ENCODE results near the gene PALLD.

Gene PALLD

GRCh38 chr4:168711197-168712140 lies 214.6 kb downstream of the PALLD start:
- TF ChIP-seq, protein P1, sequence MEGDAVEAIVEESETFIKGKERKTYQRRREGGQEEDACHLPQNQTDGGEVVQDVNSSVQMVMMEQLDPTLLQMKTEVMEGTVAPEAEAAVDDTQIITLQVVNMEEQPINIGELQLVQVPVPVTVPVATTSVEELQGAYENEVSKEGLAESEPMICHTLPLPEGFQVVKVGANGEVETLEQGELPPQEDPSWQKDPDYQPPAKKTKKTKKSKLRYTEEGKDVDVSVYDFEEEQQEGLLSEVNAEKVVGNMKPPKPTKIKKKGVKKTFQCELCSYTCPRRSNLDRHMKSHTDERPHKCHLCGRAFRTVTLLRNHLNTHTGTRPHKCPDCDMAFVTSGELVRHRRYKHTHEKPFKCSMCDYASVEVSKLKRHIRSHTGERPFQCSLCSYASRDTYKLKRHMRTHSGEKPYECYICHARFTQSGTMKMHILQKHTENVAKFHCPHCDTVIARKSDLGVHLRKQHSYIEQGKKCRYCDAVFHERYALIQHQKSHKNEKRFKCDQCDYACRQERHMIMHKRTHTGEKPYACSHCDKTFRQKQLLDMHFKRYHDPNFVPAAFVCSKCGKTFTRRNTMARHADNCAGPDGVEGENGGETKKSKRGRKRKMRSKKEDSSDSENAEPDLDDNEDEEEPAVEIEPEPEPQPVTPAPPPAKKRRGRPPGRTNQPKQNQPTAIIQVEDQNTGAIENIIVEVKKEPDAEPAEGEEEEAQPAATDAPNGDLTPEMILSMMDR (IDR thresholded peaks at IDR 0.05; ENCODE audit: insufficient read depth, missing control alignments): no peak
- DNase-seq (ENCODE audit: insufficient read length, low spot score): no peak
- no peak for FAIRE-seq

DNA sequence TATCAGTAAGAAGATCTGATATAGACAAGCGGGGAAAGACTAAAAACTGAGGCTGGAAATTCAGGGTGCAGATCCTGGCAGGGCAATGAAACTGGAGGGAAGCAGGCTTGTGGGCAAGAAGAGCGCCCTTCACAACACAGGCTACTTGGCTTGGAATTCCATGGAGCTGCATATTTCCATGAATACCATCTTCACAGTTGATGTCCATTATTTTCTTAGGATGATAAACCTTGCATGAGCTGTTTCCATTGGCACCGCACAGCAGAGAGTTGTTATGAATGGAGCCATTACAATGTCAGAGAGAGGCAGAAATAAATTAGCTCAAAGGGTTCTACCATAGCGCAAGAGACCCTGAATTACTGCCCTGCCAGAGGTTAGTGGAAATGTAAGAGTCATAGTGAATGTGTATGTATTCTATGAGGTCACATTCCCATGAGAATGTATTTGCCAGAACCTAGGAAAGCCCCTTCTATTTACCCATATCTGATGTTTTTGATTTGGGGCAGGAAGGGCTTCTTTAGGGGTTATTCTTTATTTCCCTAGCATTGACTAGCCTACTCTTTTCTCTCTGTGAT lies 215.6 kb downstream of the PALLD start:
- FAIRE-seq (no peak), DNase-seq (ENCODE audit: insufficient read length, low spot score) (no peak)
- TF ChIP-seq, protein P1 (IDR thresholded peaks at IDR 0.05; ENCODE audit: insufficient read depth, missing control alignments): no peak

GRCh38 chr4:168713253-168713652 lies 216.4 kb downstream of the PALLD start:
- DNase-seq (ENCODE audit: insufficient read length, low spot score): no peak
- TF ChIP-seq, protein P1 (IDR thresholded peaks at IDR 0.05; ENCODE audit: insufficient read depth, missing control alignments): no peak
- no peak for FAIRE-seq

GRCh38 chr4:168715896-168716295 lies 219.0 kb downstream of the PALLD start:
- TF ChIP-seq, protein P1 (IDR thresholded peaks at IDR 0.05; ENCODE audit: insufficient read depth, missing control alignments): no peak
- FAIRE-seq: no peak
- DNase-seq (ENCODE audit: insufficient read length, low spot score): no peak

DNA sequence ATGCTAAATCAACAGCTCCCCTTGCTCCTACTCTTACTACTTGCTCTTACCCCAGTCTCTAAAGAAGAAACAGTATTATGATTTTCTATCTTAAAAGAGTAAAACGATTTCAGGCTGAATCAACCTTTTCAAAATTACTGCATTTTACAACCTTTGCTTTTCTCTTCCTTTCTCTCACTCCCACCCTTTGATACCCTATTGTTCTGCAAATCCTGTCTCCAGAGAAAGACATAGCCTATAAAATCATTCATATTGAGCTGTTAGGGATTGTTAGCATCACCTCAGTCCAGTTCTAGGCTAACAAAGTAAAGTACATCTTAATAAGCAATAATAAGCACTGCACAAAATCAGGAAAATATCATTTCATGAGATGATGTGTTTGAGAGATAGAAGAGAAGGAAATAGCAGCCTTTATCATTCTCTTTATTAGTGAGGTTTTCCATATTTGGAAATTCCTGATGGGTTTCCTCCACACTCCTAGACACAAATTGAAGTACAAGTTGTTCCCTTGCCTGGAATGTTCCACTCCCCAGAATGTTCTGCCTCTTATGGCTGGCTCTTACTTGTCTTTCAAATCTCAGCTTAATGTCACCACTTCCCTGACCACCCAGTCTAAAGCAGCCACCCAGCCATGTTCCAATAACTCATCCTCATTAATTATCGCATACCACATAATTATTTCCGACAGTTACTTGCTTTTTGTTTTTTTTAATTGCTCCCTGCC lies 219.7 kb downstream of the PALLD start:
- FAIRE-seq (no peak), DNase-seq (ENCODE audit: insufficient read length, low spot score) (no peak)
- TF ChIP-seq, protein P1 (IDR thresholded peaks at IDR 0.05; ENCODE audit: insufficient read depth, missing control alignments): no peak

DNA sequence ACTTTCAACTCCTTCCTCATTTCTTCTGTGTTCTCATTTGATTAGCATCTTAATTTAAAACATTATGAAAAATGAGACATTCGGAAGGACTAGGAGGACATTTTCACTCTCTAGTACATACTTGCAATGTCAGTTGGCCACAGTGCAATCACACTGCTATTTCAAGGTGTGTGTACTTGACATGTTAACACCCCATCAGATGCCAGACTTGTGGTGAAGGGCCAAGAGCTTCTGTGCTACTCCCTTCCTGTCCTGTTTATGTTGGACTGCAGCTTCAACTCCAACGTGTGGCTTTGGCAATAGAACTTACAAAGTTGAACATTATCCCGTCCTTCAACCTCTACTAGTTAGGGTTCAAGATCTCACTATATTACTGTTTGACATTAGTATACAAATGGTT lies 221.0 kb downstream of the PALLD start:
- no peak for FAIRE-seq
- TF ChIP-seq, protein P1 (IDR thresholded peaks at IDR 0.05; ENCODE audit: insufficient read depth, missing control alignments): no peak
- no peak for DNase-seq (ENCODE audit: insufficient read length, low spot score)

All from D721Med (cell line).